Measurements from ENCODE around the gene BRD3. TPM values are rescaled to one million over a fixed set of nuclear protein-coding genes. Genes with fewer than 3 reads are reported as not detected.

Gene BRD3
- total RNA-seq, 1 donor from 2014 or later = 38.4 TPM

- Histone ChIP-seq H3K36me3 (no peaks in the 10 kb centered on the region), H3K27ac (peak overlapping the region; percentile 75), H3K4me3 (peak overlapping the region; percentile 60), H3K27me3 (no peaks in the 10 kb centered on the region), H3K9me3 (no peaks in the 10 kb centered on the region), H3K4me1 (peaks cover 47% of the 10 kb centered on the region)
- no peak for TF ChIP-seq CTCF (IDR thresholded peaks at IDR 0.05)
- ATAC-seq (peak; percentile 37), DNase-seq (peak; percentile 75)
- intact Hi-C loops (cut with DNase I) = no loop called here
These were observed 2.0 kb downstream of the BRD3 start for GRCh38 chr9:134065612-134066419.

- peaks cover 53% of the 10 kb centered on the region for H3K4me1 ChIP-seq
- no peaks in the 10 kb centered on the region for H3K9me3 ChIP-seq
- intact Hi-C loops (cut with DNase I) = no loop called here
- no peaks in the 10 kb centered on the region for H3K27me3 ChIP-seq
- no peak overlapping the region for H3K4me3 ChIP-seq
- no peak for TF ChIP-seq CTCF (IDR thresholded peaks at IDR 0.05)
- DNase-seq (peak; percentile 60), ATAC-seq (no peak)
- no peaks in the 10 kb centered on the region for H3K36me3 ChIP-seq
- H3K27ac ChIP-seq = no peak overlapping the region
These were observed 3.1 kb downstream of the BRD3 start for GRCh38 chr9:134064711-134065110.

GRCh38 chr9:134063571-134064450 is 4.0 kb downstream of the BRD3 start:
- intact Hi-C loops (cut with DNase I) = no loop called here
- peaks cover 60% of the 10 kb centered on the region for H3K4me1 ChIP-seq
- H3K36me3 ChIP-seq = no peaks in the 10 kb centered on the region
- H3K9me3 ChIP-seq = no peaks in the 10 kb centered on the region
- H3K27ac ChIP-seq = no peak overlapping the region
- H3K4me3 ChIP-seq = no peak overlapping the region
- H3K27me3 ChIP-seq = no peaks in the 10 kb centered on the region
- ATAC-seq (no peak), DNase-seq (peak; percentile 50)
- TF ChIP-seq CTCF (IDR thresholded peaks at IDR 0.05) = no peak

- peak; percentile 62 for DNase-seq
- H3K4me1 ChIP-seq = peaks cover 63% of the 10 kb centered on the region
These were observed 4.7 kb downstream of the BRD3 start for GRCh38 chr9:134063088-134063570.

More at GRCh38 chr9:134063088-134063570, 4.7 kb downstream of the BRD3 start:
- no peaks in the 10 kb centered on the region for H3K9me3 ChIP-seq
- no peak for TF ChIP-seq CTCF (IDR thresholded peaks at IDR 0.05)
- ATAC-seq = no peak
- H3K27me3 ChIP-seq = no peaks in the 10 kb centered on the region
- H3K4me3 ChIP-seq = no peak overlapping the region
- H3K27ac ChIP-seq = no peak overlapping the region
- intact Hi-C loops (cut with DNase I) = no loop called here
- H3K36me3 ChIP-seq = no peaks in the 10 kb centered on the region
